Measurements from ENCODE around the gene NTSR1.

The NTSR1 gene

DNA sequence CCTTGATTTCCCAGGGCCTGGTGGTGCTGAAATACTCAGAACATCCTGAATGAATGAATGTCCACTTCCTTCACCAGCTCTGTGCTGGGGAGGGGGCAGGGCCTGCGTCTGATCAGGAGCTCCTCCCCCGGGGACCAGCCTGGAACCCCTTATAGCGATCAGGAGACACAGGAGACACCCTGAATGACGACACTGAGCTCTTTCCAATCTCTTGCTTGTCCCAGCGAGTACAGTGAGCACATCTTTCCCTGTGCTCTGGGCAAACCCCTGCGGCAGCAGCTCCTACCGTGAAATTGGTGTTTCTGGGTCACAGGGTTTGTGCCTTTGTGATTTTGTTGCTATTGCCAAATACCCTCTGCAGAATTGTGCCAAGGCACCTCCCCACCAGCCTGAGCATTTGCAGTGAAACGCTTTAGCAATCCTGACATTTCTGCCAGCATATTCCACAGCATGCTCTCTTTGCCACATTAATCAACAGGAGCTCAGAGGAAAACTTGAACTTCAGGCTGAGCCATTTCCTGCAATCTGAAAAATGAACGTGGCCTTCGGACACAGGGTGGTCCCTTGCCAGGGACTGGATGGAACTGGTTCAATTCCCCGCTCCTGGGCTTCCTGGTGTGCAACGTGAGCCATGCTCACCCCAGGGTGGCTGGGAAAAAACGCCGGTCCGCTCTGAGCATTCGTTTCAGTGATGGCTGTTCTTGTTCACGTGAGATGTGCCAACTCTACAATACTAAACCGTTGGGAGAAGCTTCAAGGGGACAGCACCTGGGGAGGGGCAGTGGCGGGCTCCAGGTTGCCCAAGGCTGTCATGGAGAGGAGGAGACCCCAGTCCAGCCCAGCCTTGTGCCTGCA lies 64.6 kb downstream of the NTSR1 start:
- no peak for FAIRE-seq

DNA sequence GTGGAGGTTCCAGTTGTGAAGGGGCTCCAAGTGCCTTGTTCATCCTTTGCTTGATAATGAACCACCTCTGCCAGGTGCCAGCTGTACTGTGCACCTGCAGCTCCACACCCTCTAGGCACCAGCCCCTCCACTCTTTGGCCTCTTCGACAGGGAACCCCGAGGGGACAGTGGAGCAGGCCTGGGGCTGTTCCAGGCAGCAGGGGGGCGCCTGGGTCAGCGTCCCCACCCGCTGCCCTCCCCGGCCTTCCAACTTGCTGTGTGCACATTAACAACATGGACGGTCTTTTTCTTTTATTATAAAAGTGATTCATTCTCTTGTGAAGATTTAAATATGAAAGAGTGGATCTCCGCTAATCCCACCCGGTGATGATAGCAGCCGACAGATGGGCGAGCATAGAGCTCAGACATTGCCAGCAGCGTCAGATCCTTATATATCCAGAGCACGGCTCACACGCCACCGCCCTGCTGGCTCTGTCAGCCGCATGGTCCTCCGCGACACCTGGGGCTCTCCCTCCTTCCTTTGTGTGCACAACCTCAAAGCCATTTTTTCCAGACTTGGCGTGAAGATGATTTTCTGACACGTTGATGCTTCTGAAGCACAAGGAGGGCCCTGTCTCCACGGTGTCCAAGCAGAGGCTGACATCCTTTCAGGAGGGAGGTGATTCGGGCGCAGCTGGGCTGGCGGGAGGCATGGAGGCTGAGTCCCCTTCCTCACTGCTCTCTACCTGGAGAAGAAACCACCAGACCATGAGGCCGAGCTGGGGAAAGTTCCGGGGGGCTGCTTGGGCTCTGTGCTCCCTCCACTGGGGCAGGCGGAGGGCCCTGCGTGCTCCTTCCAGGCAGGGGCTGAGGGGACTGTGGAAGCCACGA lies 65.4 kb downstream of the NTSR1 start:
- FAIRE-seq = no peak

DNA sequence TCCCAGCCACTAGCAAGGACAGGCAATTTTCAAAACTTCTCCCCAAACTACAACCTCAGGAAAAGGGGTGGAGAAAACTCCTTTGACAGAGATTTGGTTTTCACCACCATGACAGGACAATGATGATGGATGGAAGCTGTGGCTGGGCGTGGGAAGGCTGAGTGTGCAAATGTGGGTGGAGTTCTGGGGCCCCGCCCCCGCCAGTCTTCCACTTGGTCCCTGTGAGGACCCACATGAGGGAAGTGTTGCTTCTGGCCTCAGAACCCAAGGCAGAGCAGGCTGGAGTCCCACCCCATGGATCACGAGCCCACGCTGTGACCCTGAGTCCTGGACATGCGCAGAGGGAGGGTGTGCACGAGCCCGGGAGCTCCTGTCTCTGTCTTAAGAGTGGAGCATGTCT lies 66.1 kb downstream of the NTSR1 start:
- no peak for FAIRE-seq

DNA sequence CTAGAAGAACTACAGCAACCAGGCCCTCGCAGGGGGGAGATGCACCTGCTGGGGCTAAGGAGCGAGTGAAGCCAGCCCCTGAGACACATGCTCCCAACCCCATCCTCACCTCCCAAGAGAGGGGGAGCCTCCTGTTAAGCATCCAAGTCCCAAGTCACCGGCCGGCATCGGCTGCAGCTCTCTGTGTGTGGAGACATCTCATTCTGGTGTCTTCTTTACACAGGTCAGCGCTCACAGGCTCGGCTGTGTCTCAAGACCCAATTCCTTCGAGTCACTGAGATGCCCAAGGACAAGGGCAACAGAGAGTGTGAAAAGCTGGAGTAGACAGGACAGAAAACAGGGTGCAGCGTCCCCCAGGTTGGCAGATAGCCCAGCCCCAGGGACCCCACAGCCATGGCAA lies 66.6 kb downstream of the NTSR1 start:
- no peak for FAIRE-seq

DNA sequence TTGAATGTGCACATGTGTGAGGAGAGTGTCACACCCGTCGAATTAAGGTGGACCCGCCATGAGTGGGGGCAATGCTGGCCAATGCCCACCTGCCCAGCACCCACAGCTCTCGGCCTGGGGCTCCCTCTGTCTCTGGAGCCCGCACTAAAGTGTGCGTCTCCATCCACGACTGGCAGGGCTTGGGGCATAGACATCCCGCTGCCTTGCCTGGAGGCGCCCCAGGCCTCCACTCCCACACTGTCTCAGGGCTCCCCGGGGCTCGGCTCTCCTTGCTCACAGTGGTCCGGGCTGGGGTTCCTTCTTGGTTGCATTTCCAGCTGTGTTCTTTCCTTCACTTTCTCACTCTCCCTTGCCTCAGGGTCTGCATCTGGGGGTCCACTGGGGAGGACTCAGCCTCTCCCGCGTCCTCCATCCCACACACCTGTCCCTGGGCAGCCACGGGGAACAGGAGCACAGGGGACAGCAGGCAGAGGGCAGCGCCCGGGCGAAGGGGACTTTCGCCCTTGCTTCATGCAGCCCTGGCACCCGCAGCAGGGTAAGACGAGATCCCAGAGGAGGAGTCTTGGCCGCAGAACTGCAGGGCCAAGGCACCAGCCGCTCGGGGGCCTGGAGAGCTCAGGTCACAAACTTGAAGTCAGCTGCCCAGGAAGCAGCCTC lies 67.5 kb downstream of the NTSR1 start:
- FAIRE-seq = no peak

- no peak for FAIRE-seq
Observed at GRCh38 chr20:62776692-62777527, 68.3 kb downstream of the NTSR1 start.

- no peak for FAIRE-seq
Observed at GRCh38 chr20:62777528-62777830, 68.8 kb downstream of the NTSR1 start.

GRCh38 chr20:62778058-62778457 lies 69.4 kb downstream of the NTSR1 start:
- no peak for FAIRE-seq

- FAIRE-seq = no peak
Observed at GRCh38 chr20:62778601-62779416, 70.2 kb downstream of the NTSR1 start.

DNA sequence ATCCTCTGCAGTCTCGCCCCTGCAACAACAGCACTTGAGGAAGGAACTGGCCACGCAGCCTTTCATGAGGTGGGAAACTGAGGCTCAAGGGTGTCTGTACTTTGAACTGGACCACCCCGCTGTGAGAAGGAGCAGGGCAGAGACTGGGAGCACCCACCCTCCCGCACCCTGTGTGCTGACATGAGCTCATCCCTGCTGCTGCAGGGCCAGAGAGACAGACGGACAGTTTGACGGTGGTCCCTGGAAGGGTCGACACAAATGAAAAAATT lies 70.7 kb downstream of the NTSR1 start:
- FAIRE-seq = no peak

DNA sequence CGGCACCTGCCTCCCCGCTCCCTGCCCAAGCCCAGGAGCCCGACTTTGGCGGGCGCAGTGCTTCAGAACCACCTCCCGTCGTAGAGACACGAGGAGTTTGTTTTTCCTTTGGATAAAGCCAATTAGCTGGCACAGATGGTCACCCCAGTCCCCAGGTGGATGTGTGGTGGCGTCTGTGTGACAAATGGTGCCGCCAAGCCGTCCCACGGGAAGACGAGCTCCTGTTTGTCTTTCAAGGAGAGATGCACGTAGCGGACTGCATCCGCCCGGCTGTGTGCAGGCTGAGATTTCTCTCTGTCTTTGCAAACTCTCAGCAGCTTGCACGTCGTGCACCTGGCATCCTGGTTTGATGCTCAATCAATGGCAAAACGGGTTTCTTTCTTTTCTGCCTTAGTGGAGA lies 71.6 kb downstream of the NTSR1 start:
- no peak for FAIRE-seq

- no peak for FAIRE-seq
Observed at GRCh38 chr20:62780696-62781095, 72.1 kb downstream of the NTSR1 start.

DNA sequence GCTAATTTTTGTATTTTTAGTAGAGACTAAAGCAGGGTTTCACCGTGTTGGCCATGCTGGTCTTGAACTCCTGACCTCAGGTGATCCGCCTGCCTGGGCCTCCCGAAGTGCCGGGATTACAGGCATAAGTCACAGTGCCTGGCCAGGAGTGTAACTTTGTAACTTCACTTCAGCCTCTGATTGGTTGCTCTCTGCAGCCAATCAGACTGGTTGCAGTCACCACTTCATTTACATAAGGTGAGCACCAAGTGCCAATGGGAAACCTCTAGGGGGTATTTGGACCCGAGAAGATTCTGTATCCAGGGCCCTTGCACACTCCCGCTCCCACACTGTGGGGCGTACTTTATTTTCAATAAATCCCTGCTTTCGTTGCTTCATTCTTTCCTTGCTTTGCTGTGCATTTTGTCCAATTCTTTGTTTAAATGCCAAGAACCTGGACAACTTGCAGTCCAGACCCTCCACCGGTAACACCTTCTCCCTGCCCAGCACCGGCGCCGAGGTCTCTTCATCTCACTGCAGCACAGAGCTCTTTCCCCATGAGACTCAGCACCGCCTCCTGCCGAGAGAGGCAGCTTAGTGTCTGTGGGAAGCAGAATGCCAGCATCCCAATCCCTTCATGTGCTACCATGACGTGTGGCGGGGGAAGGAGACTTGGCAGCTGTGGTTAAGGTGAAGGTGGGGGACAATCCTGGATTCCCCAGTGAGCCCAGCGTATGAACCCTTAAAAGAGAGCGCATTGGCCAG lies 73.7 kb downstream of the NTSR1 start:
- FAIRE-seq = no peak

- FAIRE-seq = no peak
Observed at GRCh38 chr20:62782893-62783278, 74.2 kb downstream of the NTSR1 start.

GRCh38 chr20:62784497-62784896 lies 75.9 kb downstream of the NTSR1 start:
- FAIRE-seq = no peak

DNA sequence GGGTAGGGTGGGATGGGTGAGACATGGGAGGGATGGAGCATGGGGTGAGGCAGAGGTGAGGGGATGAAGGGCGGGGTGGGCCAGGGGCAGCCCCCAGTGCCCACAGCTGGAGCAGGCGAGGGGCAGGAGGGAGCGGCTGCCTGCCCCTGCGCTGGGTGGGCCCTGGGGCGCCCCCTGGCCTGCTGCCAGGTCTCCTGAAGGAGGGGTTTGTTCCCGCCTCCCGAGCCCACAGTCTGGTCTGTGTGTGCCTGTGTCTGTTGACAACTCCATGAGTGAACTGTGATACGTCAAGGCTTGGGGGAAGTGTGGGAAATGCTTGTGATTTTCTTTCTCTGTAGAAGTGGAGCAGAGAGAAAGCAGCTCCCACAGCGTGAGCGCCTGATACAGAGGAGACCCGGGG lies 76.8 kb downstream of the NTSR1 start:
- no peak for FAIRE-seq

- no peak for FAIRE-seq
Observed at GRCh38 chr20:62786157-62786556, 77.5 kb downstream of the NTSR1 start.

DNA sequence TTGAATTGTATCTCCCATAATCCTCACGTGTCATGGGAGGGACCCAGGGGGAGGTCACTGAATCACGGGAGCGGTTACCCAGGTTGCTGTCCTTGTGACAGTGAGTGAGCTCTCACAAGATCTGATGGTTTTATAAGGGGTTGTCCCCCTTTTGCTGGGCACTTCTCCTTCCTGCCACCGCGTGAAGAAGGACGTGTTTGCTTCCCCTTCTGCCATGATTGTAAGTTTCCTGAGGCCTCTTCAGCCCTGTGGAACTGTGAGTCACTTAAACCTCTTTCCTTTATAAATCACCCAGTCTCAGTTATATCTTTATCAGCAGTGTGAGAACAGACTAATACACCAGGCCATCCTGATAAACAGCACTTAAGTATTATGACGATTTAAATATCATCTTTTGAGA lies 78.7 kb downstream of the NTSR1 start:
- FAIRE-seq = no peak

DNA sequence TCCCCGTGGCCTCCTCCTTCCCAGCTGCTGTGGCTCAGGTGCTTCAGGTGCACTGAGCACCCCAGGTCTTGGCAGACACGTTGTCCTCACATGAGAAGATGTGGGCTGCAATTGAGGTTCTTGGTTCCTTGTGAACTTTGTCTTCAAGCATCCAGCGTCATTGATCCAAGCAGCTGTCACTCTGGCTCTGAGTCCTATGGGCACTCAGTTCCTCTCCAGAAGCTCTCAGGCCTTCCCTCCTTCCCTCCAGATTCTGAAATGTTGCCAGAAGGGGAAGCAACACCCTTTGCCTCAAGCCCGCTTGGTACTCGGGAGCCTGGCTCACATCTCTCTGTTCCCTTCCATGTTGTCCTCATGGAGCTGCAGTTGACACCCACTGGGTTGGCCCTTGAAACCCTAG lies 79.2 kb downstream of the NTSR1 start:
- no peak for FAIRE-seq

- no peak for FAIRE-seq
Observed at GRCh38 chr20:62788607-62789006, 80.0 kb downstream of the NTSR1 start.

- FAIRE-seq = no peak
Observed at GRCh38 chr20:62790075-62790474, 81.4 kb downstream of the NTSR1 start.
